K562 (cell line): Measurements from ENCODE around the gene CCDC167. TPM values are rescaled to one million over a fixed set of nuclear protein-coding genes. Genes with fewer than 3 reads are reported as not detected.

ENCODE experiments used
- ARID3A ChIP-seq: IDR thresholded peaks from 2 replicates; pipeline ENCODE4 v1.6.1; 2012; ENCODE audit warnings: low read depth, low read length, improper control_type of control experiment, borderline replicate concordance
- CHD1 ChIP-seq: fragments of 200-600 bp; sonication (generic); IDR thresholded peaks from one replicate; pipeline ENCODE4 v1.6.1; 2012; ENCODE audit warnings: mild to moderate bottlenecking, moderate library complexity, low read length, inconsistent platforms
- DIDO1 ChIP-seq: fragments of 450-650 bp; IDR thresholded peaks from 2 replicates; pipeline ENCODE4 v1.6.1; 2016; ENCODE audit warnings: low read depth, missing biosample characterization, missing genetic modification characterization
- FOXK2 ChIP-seq, 2 experiments: fragments of 450-650 bp; IDR thresholded peaks in 1 of 2; conservative IDR thresholded peaks in 1 of 2; 2 replicates each; pipeline ENCODE4 v1.6.1; 2016; ENCODE audit warnings: low read depth in 2 of 2, mild to moderate bottlenecking in 1 of 2
- MAFK ChIP-seq: IDR thresholded peaks from 2 replicates; pipeline ENCODE4 v1.6.1; 2011; ENCODE audit warnings: low read length, improper control_type of control experiment
- MEIS2 ChIP-seq: fragments of 450-650 bp; IDR thresholded peaks from 2 replicates; pipeline ENCODE4 v1.6.1; 2014; ENCODE audit warnings: mild to moderate bottlenecking; ENCODE audit not compliant: partially characterized antibody
- NCOA1 ChIP-seq: fragments of 450-650 bp; IDR thresholded peaks from 2 replicates; pipeline ENCODE4 v1.6.1; 2016; ENCODE audit warnings: low read depth
- PML ChIP-seq: IDR thresholded peaks from 2 replicates; pipeline ENCODE4 v1.6.1; 2012; ENCODE audit warnings: low read length, inconsistent platforms
- RAD21 ChIP-seq, 2 experiments: fragments of 250-450 bp in 1 of 2; fragments of 450-650 bp in 1 of 2; sonication (Bioruptor Pico) in 1 of 2; formaldehyde crosslinking in 1 of 2; IDR thresholded peaks in 1 of 2; conservative IDR thresholded peaks in 1 of 2; 2 replicates each; pipeline versions ENCODE4 v1.4.0 to v1.8.0; 2020 to 2022; ENCODE audit warnings: mild to moderate bottlenecking in 2 of 2, moderate library complexity in 1 of 2
- RB1 ChIP-seq: fragments of 450-650 bp; IDR thresholded peaks from 2 replicates; pipeline ENCODE4 v1.6.1; 2017; ENCODE audit warnings: low read depth, mild to moderate bottlenecking
- TEAD1 ChIP-seq, 2 experiments: fragments of 450-650 bp in 1 of 2; sonication (generic) in 1 of 2; formaldehyde crosslinking; IDR thresholded peaks; 2 replicates each; pipeline versions ENCODE4 v1.4.0 to v1.8.0; 2020 to 2022; ENCODE audit warnings: mild to moderate bottlenecking in 2 of 2, missing genetic modification reagents in 1 of 2
- TFAP4 ChIP-seq: sonication (generic); formaldehyde crosslinking; IDR thresholded peaks from 2 replicates; pipeline ENCODE4 v1.8.0; 2022; ENCODE audit warnings: missing genetic modification reagents, mild to moderate bottlenecking, moderate library complexity, borderline replicate concordance
- U2AF2 ChIP-seq: fragments of 200-400 bp; formaldehyde crosslinking; optimal IDR thresholded peaks from 2 replicates; pipeline ENCODE3; 2017; ENCODE audit warnings: low read depth, mild to moderate bottlenecking, low read length
- ZBED1 ChIP-seq: IDR thresholded peaks from 2 replicates; pipeline ENCODE4 v1.6.1; 2014
- ZBTB8A ChIP-seq: fragments of 450-650 bp; IDR thresholded peaks from 2 replicates; pipeline ENCODE4 v1.6.1; 2018; ENCODE audit warnings: mild to moderate bottlenecking, moderate library complexity; ENCODE audit not compliant: partially characterized antibody
- ZEB2 ChIP-seq: fragments of 450-650 bp; IDR thresholded peaks from 2 replicates; pipeline ENCODE4 v1.6.1; 2016
- ZNF639 ChIP-seq, 2 experiments: fragments of 200-800 bp in 1 of 2; sonication (Bioruptor generic) in 1 of 2; sonication (generic) in 1 of 2; formaldehyde crosslinking in 1 of 2; IDR thresholded peaks in 1 of 2; conservative IDR thresholded peaks in 1 of 2; 2 replicates each; pipeline versions ENCODE4 v1.5.0 to v1.6.1; 2016 to 2020; ENCODE audit warnings: missing compliant biosample characterization in 1 of 2, missing genetic modification characterization in 1 of 2, missing genetic modification reagents in 1 of 2
- ZSCAN32 ChIP-seq: fragments of 450-650 bp; formaldehyde crosslinking; IDR thresholded peaks from 2 replicates; pipeline ENCODE4 v1.4.0; 2020; ENCODE audit warnings: mild to moderate bottlenecking, moderate library complexity
- polyA plus RNA-seq, 8 experiments: library from polyadenylated mRNA; depleted of rRNA in 4 of 8; stranded (reverse) in 5 of 8; unstranded in 3 of 8; fragments of >200 nt; fragmentation: Nextera tagmentation in 2 of 8; fragmentation: Illumina TruSeq in 1 of 8; extraction: Ambion mirVana in 2 of 8; extraction: Trizol in 1 of 8; gene quantifications; 2 replicates each; pipeline versions ENCODE4 v1.2.1 to v1.2.3, GENCODE V29; 2011 to 2014; ENCODE audit warnings: inconsistent platforms in 1 of 8, missing spikeins in 1 of 8
- total RNA-seq, 7 experiments: library from RNA; depleted of rRNA in 6 of 7; stranded (reverse); fragments of >200 nt in 6 of 7; fragmentation: Illumina TruSeq in 2 of 7; extraction: Trizol in 2 of 7; gene quantifications; 2 replicates each; pipeline versions ENCODE4 v1.2.1 to v1.2.3, GENCODE V29; 2011 to 2021; ENCODE audit warnings: low replicate concordance in 1 of 7
- TF ChIP-seq, protein P1 (sequence below): fragments of 450-650 bp; formaldehyde crosslinking; IDR thresholded peaks from 2 replicates; pipeline ENCODE4 v1.4.0; 2020; ENCODE audit warnings: mild to moderate bottlenecking, mixed read lengths
- TF ChIP-seq, protein P2 (sequence below): fragments of 450-650 bp; formaldehyde crosslinking; IDR thresholded peaks from 2 replicates; pipeline ENCODE4 v1.4.0; 2022; ENCODE audit warnings: missing genetic modification characterization

The CCDC167 gene
- total and polyA plus RNA-seq, 9 of the 15 experiments (the other 6 are each of a cell fraction or from before 2014, with no cell fraction given), result 26.0 to 114 (median 45.2) TPM

- TF ChIP-seq ZEB2, result 0 out of 2 replicates have a peak, but pooled peaks have one; percentile 64
- peak; percentile 68 to 82 for TF ChIP-seq FOXK2 (conservative IDR thresholded peaks at IDR 0.05 in 1 of 2, IDR thresholded peaks at IDR 0.05 in 1 of 2; ENCODE audit: low read depth in 2 of 2)
- TF ChIP-seq RAD21 (CRISPR knock-in tag; conservative IDR thresholded peaks at IDR 0.05 in 1 of 2, IDR thresholded peaks at IDR 0.05 in 1 of 2), result peak; percentile 11 to 32; a peak in 1 of 4 replicates
- peak; percentile 40 to 50; a peak in 1 of 4 replicates for TF ChIP-seq TEAD1 (CRISPR knock-in tag; IDR thresholded peaks at IDR 0.05)
- 0 out of 4 replicates have a peak, but pooled peaks of 1 of the 2 experiments have one; percentile 59 for TF ChIP-seq ZNF639 (CRISPR knock-in tag; conservative IDR thresholded peaks at IDR 0.05 in 1 of 2, IDR thresholded peaks at IDR 0.05 in 1 of 2)
- TF ChIP-seq NCOA1, result peak; percentile 79; the same call in 1 of the 2 replicates
- peak; percentile 34; the same call in 1 of the 2 replicates for TF ChIP-seq MAFK
- TF ChIP-seq ZBTB8A, result no peak
- TF ChIP-seq TFAP4 (CRISPR knock-in tag), result peak; percentile 99
- peak; percentile 73; the same call in 1 of the 2 replicates for TF ChIP-seq ARID3A
- no peak for TF ChIP-seq ZSCAN32 (CRISPR knock-in tag)
- no peak for TF ChIP-seq U2AF2
- peak; percentile 71 for TF ChIP-seq MEIS2
- peak; percentile 49; the same call in 1 of the 2 replicates for TF ChIP-seq RB1
- peak; percentile 98 for TF ChIP-seq PML
- peak; percentile 92; the same call in 1 of the 2 replicates for TF ChIP-seq ZBED1
- TF ChIP-seq, protein P1, sequence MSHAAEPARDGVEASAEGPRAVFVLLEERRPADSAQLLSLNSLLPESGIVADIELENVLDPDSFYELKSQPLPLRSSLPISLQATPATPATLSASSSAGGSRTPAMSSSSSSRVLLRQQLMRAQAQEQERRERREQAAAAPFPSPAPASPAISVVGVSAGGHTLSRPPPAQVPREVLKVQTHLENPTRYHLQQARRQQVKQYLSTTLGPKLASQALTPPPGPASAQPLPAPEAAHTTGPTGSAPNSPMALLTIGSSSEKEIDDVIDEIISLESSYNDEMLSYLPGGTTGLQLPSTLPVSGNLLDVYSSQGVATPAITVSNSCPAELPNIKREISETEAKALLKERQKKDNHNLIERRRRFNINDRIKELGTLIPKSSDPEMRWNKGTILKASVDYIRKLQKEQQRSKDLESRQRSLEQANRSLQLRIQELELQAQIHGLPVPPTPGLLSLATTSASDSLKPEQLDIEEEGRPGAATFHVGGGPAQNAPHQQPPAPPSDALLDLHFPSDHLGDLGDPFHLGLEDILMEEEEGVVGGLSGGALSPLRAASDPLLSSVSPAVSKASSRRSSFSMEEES (CRISPR knock-in tag), result no peak
- no peak for TF ChIP-seq CHD1
- TF ChIP-seq DIDO1 (tag), result no peak
- TF ChIP-seq, protein P2, sequence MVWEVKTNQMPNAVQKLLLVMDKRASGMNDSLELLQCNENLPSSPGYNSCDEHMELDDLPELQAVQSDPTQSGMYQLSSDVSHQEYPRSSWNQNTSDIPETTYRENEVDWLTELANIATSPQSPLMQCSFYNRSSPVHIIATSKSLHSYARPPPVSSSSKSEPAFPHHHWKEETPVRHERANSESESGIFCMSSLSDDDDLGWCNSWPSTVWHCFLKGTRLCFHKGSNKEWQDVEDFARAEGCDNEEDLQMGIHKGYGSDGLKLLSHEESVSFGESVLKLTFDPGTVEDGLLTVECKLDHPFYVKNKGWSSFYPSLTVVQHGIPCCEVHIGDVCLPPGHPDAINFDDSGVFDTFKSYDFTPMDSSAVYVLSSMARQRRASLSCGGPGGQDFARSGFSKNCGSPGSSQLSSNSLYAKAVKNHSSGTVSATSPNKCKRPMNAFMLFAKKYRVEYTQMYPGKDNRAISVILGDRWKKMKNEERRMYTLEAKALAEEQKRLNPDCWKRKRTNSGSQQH (CRISPR knock-in tag), result no peak
Observed at GRCh38 chr6:37459981-37460800, 39.5 kb downstream of the CCDC167 start (continued).
